Measurements from ENCODE around the gene PPP2R2B.

Gene PPP2R2B

DNA sequence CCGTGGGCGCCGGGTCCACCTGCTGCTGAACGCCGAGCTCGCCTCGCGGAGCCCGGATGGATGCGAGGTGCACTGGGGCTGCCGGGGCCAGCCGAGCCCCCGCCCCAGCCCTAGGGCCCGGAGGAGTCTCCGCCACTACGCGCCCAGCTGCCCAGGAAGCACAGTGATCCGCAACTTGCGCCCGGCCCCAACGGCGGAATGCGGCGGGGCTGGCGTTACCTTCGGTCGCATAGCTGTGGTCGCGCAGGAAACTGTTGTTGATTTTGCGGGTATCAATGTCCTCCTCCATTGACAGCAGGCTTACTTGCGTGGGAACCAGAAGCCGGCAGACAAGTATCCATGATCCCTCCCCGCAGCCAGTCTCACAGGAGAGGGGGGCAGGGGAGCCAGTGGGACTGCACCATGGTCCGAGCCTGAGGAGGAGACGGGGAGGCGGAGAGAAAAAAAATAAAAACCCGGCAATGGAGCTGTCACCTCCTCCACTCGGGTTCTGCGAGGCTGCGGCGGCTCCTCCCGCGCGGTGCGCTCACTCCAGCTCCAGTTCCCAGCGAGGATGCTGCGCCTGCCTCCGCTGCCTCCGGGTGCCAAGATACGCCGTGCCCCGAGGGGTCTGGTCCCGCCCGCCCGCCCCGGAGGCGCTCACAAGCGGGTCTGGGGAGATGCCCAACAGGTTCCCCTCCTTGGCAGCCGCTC lies 628 bp downstream of the PPP2R2B start:
- Histone ChIP-seq H3K9ac (peak overlapping the region; percentile 2), H3K4me2 (ENCODE audit: low read length) (peak overlapping the region; percentile 70), H3K4me1 (no peaks in the 10 kb centered on the region), H3K27me3 (ENCODE audit: control insufficient read depth, insufficient read depth, low read length) (no peaks in the 10 kb centered on the region), H3K36me3 (ENCODE audit: control insufficient read depth, insufficient read depth, low read length) (no peaks in the 10 kb centered on the region), H3K4me3 (ENCODE audit: low read depth, low read length) (peak overlapping the region; percentile 25), H2AFZ (peak overlapping the region; percentile 95), H3K79me2 (no peaks in the 10 kb centered on the region), H3K27ac (peak overlapping the region; percentile 46), H3K9me3 (ENCODE audit: control insufficient read depth, low read length) (no peaks in the 10 kb centered on the region)
- TF ChIP-seq, protein P1, sequence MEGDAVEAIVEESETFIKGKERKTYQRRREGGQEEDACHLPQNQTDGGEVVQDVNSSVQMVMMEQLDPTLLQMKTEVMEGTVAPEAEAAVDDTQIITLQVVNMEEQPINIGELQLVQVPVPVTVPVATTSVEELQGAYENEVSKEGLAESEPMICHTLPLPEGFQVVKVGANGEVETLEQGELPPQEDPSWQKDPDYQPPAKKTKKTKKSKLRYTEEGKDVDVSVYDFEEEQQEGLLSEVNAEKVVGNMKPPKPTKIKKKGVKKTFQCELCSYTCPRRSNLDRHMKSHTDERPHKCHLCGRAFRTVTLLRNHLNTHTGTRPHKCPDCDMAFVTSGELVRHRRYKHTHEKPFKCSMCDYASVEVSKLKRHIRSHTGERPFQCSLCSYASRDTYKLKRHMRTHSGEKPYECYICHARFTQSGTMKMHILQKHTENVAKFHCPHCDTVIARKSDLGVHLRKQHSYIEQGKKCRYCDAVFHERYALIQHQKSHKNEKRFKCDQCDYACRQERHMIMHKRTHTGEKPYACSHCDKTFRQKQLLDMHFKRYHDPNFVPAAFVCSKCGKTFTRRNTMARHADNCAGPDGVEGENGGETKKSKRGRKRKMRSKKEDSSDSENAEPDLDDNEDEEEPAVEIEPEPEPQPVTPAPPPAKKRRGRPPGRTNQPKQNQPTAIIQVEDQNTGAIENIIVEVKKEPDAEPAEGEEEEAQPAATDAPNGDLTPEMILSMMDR (IDR thresholded peaks at IDR 0.05), result no peak

DNA sequence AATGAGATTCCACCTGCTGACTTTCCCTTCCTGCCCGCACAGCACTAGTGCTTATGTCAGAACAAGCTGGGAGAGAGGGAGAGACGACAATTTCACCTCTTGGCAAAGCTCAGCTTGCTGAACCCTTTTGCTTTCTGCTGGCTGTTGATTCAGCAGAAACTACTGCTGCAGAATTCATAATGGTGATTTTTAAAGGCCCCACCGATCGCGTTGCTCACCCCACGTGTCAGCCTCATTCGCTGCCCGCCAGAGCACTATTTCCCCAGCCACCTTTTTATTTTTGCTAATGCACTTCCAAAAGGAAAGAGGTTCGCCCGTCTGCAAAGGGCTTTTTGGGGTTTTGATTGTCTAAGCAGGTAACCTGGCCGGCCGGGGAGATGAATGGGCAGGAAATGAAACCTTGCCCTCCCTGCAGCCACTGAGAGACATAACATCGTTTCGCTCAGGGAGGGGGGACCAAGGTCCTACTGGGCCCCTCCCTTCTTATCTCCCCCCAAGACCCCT lies 1.3 kb downstream of the PPP2R2B start:
- Histone ChIP-seq H3K4me1 (no peaks in the 10 kb centered on the region), H3K4me2 (ENCODE audit: low read length) (peak overlapping the region; percentile 70), H2AFZ (peak overlapping the region; percentile 95), H3K9me3 (ENCODE audit: control insufficient read depth, low read length) (no peaks in the 10 kb centered on the region), H3K4me3 (ENCODE audit: low read depth, low read length) (peak overlapping the region; percentile 25), H3K36me3 (ENCODE audit: control insufficient read depth, insufficient read depth, low read length) (no peaks in the 10 kb centered on the region), H3K27me3 (ENCODE audit: control insufficient read depth, insufficient read depth, low read length) (no peaks in the 10 kb centered on the region), H3K27ac (no peak overlapping the region), H3K9ac (peak overlapping the region; percentile 2), H3K79me2 (peaks cover 4% of the 10 kb centered on the region)
- TF ChIP-seq, protein P1 (IDR thresholded peaks at IDR 0.05), result no peak

DNA sequence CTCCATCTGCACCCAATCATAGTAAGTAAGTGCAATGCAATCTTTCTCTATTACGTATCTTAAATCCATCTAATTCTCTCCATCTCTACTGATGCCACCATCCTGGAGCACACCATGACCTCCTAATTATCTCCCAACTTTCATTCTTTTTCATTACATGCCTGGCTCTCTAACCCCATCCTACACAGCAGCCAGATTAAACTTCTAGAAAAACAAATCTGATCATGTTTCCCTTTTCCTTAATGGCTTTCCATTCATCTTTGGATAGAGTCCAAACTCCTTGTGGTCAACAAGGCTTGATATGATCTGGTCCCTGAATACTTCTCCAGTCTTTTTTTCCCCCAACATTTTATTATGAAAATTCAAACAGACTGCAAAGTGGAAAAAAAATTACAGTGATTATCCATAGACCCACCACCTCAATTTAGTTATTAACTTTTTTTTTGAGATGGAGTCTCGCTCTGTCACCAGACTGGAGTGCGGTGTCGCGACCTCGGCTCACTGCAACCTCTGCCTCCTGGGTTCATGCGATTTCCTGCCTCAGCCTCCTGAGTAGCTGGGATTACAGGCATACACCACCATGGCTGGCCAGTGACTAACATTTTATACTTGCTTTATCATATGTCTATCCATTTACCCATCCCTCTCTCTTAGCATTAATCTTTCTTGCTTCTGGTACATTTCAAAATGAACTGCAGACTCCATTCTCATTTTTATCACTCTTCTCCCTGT lies 5.2 kb downstream of the PPP2R2B start:
- TF ChIP-seq, protein P1 (IDR thresholded peaks at IDR 0.05), result no peak
- Histone ChIP-seq H3K4me2 (ENCODE audit: low read length) (no peak overlapping the region), H3K79me2 (peaks cover 4% of the 10 kb centered on the region), H3K9ac (no peak overlapping the region), H3K36me3 (ENCODE audit: control insufficient read depth, insufficient read depth, low read length) (no peaks in the 10 kb centered on the region), H2AFZ (no peak overlapping the region), H3K4me3 (ENCODE audit: low read depth, low read length) (no peak overlapping the region), H3K27me3 (ENCODE audit: control insufficient read depth, insufficient read depth, low read length) (no peaks in the 10 kb centered on the region), H3K27ac (no peak overlapping the region), H3K9me3 (ENCODE audit: control insufficient read depth, low read length) (no peaks in the 10 kb centered on the region), H3K4me1 (no peaks in the 10 kb centered on the region)

DNA sequence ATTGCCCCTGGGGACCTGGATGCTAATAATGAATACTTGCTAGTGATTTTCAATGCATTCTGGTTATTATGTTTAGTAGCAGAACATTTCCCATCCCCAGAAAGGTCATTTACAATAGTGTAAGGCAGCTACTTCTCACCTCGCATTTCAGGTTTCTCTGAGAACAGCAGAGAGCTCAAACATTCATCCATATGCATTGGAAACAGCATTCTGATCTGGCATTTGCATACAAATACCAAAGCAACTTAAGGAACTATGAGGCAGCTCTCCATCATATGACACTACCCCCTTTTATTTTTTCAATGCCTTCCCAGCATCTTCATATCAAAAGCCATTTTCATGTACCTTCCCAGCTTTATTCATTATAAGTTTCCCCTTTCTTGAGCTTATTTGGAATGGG lies 6.4 kb downstream of the PPP2R2B start:
- Histone ChIP-seq H3K9me3 (ENCODE audit: control insufficient read depth, low read length) (no peaks in the 10 kb centered on the region), H3K4me1 (no peaks in the 10 kb centered on the region), H3K9ac (no peak overlapping the region), H3K4me3 (ENCODE audit: low read depth, low read length) (no peak overlapping the region), H3K79me2 (peaks cover 4% of the 10 kb centered on the region), H3K4me2 (ENCODE audit: low read length) (no peak overlapping the region), H3K36me3 (ENCODE audit: control insufficient read depth, insufficient read depth, low read length) (no peaks in the 10 kb centered on the region), H3K27ac (no peak overlapping the region), H3K27me3 (ENCODE audit: control insufficient read depth, insufficient read depth, low read length) (no peaks in the 10 kb centered on the region), H2AFZ (no peak overlapping the region)
- TF ChIP-seq, protein P1 (IDR thresholded peaks at IDR 0.05), result no peak

Measured in parathyroid adenoma (tissue), 2 donors.